Posterior cingulate gyrus (tissue), 11 donors: Measurements from ENCODE around the gene DYRK2.
"Not testable (repeated sequence)": the region's sequence is repeated elsewhere in the genome, so short reads cannot be mapped to it uniquely, and the experiment has no call there.

Experiments used
- DNase-seq, 10 donors: peaks; one replicate each; pipeline versions ENCODE4 v3.0.0 to v3.0.0-alpha.2; 2020 to 2021; ENCODE audit warnings: mixed read lengths in 3 of 10
- intact Hi-C: fragments of 100-400 bp; cut with DNase I; formaldehyde crosslinking; loops from one replicate; pipeline ENCODE4 v1.15.1; 2023

The DYRK2 gene

DNA sequence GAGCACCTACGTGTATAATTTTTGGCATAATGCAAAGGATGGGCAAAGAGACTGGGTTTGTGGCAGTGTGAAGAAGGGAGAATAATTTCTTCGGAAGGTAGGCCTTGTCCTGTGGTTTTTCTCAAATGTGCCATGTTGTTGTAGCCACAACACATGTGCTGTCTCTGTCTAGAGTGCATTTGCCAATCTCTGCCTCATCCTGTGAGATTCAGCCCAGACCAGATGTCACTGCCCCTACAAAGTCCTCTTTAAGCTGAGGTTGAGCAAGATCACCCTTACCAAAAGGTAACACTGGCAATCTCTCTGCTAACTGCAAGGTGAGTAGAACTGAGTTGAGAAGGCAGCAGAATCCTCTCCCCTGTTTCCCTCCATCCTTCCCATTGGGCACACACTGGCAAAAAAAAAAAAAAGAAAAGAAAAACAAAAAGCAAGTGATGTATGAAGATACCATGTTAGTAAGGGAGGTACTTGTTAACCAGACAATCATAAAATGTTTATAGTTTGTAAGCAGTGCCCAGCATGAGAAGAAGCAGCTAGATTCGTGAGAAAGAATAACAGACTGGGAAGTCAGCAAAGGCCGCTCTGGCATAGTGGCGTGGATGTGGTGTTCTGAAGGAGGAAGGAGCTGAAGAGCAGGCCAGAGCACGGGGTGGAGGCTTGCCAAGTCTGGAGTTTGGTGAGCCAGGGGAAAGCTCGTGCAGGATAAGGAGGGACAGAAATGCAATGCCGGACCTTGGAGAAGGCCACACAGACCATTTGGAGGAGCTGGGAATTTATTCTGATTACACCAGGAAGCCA is 18.9 kb downstream of the DYRK2 start:
- DNase-seq = peak in 5 of 10 donors; percentile 21 to 83 (median 73)
- intact Hi-C loops = no loop called here

DNA sequence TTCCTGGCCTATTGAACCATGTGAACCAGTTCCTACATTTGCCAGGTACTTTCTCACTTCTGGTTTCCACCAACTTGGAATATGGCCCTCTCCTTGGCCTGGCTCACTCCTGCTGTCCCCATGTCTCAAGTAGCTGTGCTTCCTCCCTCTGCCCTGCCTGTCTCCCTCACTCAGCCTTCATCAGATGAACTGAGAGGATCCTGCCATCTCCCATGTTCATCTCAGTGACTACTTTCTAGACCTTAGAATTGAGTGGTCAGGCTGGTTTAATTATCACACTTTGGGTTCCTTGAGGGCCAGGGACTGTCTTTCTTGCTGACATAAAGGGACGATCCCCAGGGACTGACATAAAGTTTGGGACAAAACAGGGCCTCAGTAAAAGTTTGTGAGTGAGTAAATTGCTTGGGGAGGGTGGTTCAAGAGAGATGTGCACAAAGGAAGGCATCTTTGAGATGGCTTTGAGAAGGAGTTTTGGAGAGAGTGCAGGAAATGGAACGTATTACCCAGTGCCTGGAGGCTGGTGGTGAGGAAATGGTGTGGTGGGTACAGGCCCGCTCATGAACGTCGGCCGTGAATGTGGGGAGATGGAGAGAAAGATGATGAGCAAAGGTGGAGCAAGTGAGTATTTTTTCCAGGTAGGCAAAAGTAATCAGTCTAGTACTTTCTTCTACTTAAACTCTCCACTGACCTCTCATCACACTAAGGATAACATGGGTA is 20.8 kb downstream of the DYRK2 start:
- no peak for DNase-seq
- intact Hi-C loops = no loop called here

DNA sequence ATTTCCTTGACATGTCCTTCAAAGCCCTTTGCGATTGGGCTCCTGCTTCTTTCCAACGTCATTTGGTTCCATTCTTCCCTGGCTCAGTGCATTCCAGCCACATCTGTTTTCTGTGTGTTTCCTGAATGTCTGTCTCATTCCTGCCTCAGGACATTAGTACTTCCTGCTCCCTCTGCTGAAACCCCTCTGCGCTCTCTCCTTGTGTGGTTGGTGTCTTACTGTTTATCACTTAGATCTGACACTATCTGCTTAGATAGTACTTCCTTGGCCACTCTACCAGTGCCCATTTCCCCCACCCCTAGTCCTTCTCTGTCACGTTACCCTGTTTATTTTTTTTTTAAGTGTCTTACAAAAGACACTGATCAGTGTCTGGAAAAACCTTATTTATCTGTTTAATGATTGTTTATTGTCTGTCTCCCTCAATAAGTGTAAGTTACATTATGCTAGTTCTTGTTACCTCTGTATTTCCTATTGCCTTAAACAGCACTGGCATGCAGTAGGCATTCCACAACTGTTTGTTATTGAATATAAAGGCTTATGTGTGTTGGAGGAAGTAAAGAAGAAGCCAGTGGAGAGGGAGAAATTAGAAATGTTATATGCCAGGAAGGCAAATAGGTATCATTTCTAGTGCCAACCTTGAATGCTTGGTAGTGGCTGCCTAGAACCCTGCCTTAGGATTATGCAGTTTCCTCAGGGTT is 21.5 kb downstream of the DYRK2 start:
- DNase-seq = no peak
- intact Hi-C loops = no loop called here

DNA sequence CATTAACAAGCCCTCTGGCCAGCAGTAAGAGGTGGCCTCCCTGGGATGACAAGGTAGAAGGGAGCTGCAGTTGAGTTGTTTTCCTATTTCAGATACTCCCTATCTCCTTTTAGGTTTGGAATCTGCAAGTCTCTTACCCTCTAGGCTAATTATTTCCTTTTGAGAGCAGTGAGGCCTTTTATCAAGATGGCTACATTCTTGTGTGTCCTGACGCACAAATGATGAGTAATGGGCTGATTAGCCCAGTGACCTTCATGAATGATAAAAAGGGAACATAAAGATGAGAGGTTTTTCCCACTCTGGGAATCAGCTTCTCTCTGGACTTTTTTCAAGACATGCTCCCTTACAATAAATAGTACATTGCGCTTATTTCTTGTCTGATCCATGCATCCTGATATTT is 22.9 kb downstream of the DYRK2 start:
- intact Hi-C loops = no loop called here
- DNase-seq = no peak

- no peak for DNase-seq
- intact Hi-C loops = no loop called here
Measured at GRCh38 chr12:67671892-67672291, 23.3 kb downstream of the DYRK2 start.

DNA sequence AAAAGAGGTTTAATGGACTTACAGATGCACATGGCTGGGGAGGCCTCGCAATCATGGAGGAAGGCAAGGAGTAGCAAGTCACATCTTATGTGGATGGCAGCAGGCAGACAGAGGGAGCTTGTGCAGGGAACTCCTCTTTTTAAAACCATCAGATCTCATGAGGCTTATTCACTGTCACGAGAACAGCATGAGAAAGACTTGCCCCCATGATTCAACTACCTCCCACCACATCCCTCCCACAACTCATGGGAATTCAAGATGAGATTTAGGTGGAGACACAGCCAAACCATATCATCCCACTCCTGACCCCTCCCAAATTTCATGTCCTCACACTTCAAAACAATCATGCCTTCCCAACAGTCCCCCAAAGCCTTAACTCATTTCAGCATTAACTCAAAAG is 24.0 kb downstream of the DYRK2 start:
- DNase-seq, intact Hi-C loops: not testable (repeated sequence)

GRCh38 chr12:67673509-67673908 is 25.0 kb downstream of the DYRK2 start:
- DNase-seq, intact Hi-C loops: not testable (repeated sequence)

- no peak for DNase-seq
- intact Hi-C loops = no loop called here
Measured at GRCh38 chr12:67674417-67674816, 25.9 kb downstream of the DYRK2 start.

GRCh38 chr12:67676624-67677023 is 28.1 kb downstream of the DYRK2 start:
- no peak for DNase-seq
- intact Hi-C loops = no loop called here

DNA sequence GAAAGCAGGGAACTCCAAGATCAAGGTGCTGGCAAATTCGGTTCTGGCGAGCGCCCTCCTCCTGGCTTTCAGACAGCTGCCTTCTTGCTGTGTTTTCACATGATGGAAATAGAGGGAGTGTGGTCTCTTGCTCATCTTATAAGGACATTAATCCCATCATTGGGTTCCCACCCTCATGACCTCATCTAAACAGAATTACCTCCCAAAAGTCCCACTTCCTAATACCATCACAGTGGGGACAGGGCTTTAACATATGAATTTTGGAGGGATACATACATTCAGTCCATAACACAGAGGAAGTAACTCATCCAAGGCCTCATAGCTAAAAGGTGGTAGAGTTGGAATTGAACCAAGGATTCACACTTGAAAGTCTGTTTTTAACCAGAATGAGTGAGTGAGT is 28.6 kb downstream of the DYRK2 start:
- intact Hi-C loops = no loop called here
- no peak for DNase-seq

- DNase-seq = no peak
- intact Hi-C loops = no loop called here
Measured at GRCh38 chr12:67681105-67681778, 32.7 kb downstream of the DYRK2 start.

DNA sequence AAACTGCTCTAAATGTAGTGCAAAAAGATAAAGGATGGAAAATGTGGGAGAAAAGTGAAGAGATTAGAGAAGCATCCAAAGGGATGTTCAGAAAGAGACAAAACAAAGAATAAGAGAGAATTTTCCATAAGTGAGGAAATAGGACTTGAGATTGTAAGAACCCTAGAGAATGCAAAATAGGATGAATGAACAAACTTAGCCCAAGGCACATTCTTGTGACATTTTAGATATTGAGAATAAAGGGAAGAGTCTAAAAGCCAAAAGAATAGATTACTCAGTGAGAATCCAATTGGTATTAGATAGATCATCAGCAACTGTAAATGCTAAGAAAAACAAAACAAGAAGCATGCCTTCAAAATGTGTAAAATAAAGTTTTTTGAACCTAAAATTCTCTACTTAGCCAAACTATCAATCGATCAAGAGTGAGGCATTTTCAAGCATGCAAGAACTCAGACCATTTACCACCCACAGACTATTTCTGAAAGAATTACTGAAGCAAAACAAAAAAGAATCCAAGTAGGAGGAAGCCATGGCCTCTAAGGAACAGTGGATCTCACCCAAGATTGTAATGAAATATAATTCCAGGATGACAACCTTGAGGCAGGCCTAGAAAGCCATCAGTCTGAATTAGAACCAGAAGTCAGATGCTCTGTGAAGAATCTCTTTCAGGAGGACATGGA is 33.5 kb downstream of the DYRK2 start:
- no peak for DNase-seq
- intact Hi-C loops = no loop called here

DNA sequence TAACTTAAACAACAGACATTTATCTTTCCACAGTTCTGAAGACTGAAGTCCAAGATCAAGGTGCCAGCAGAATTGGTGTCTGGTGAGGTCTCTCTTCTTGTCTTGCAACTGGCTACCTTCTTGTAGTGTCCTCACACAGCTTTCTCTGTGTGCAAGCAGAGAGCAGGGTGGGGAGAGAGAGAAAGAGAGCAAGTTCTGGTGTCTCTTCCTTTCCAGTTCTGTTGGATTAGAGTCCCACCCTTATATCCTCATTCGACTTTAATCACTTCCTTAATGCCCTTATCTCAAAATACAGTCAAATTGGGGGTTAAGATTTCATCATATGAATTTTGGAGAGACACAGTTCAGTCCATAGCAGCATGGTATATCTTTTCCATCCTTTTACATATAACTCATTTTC is 40.8 kb downstream of the DYRK2 start:
- intact Hi-C loops = no loop called here
- no peak for DNase-seq

GRCh38 chr12:67690656-67691055 is 42.1 kb downstream of the DYRK2 start:
- intact Hi-C loops = no loop called here
- DNase-seq = no peak

DNA sequence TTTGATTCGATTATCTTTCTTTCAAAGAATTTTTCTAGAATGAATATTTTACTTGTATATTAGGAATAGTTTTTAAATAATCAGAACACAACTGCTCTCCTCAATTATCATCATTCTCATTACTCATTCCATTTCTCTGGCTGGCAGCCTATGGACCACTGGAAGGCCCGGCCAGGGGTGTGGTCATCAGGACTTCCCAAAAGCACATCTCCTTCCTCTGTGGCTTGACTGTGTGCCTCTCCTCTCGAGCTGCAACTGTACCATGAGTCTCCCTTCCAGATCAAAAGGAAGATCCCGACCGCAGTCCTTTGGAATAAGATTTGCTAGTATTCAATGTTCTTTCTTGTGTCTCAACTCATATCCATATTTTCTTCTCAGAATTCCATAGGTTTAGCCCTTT is 42.7 kb downstream of the DYRK2 start:
- no peak for DNase-seq
- intact Hi-C loops = no loop called here

DNA sequence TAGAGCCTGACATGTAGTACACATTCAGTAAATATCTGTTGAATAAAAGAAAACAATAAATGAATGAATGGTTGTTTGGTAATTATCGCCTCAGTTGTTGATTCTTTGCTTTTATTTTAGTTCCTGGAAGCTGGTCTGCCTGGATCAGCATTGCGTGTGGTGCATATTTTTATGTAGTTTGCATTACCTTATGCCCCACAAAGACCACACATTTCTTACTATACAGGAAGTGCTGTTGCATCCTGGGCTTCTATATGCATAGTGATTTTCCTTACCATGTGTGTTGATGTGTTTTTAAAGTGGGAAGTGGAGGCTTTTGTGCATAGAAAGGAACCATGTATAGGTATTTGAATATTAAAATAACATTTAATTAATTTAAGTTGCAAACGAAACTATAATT is 43.6 kb downstream of the DYRK2 start:
- intact Hi-C loops = no loop called here
- no peak for DNase-seq

GRCh38 chr12:67692966-67693365 is 44.4 kb downstream of the DYRK2 start:
- intact Hi-C loops = no loop called here
- no peak for DNase-seq

GRCh38 chr12:67693894-67694293 is 45.3 kb downstream of the DYRK2 start:
- no peak for DNase-seq
- intact Hi-C loops = no loop called here

DNA sequence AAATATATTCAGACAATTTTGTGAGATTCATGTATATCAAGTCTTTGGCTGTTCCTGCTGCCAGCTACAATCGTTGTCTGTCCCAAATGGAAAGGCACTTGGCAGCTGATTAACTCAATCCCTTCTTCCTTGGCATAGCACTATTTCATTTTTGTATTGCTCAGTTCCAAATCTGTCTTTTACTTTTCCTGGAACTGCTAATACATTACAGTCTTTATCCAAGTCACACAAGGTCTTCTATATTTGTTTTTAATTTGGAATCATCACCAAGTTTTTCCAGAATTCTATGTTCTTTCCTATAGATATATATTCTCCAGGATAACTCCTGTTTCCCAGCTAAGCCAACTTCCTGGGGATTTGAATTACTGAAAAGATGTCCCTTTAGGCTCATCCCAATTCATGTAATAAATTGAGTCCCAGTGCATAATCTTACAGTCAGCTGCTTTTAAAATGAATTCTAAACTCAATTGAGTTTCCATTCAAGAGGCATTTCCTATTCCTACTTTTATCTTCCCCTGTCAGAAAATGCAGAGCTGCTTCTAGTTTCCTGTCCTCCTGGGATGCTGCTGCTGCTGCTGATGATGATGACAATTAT is 45.9 kb downstream of the DYRK2 start:
- intact Hi-C loops = no loop called here
- DNase-seq = no peak

- intact Hi-C loops = no loop called here
- DNase-seq = no peak
Measured at GRCh38 chr12:67695974-67696373, 47.4 kb downstream of the DYRK2 start.
